GM23338 (cell line): ENCODE results near the gene MYL12B. TPM values are rescaled to one million over a fixed set of nuclear protein-coding genes. Genes with fewer than 3 reads are reported as not detected.

Experiments used
- ATAC-seq: fragments of 200-7000 bp; cut with Tn5 transposase; 3 replicates; pipeline ENCODE4 v1.9.1; 2020
- DNase-seq: peaks from one replicate; pipeline ENCODE4 v3.0.0-alpha.2; 2015; ENCODE audit warnings: low spot score
- H2AFZ ChIP-seq: fragments of 200-600 bp; sonication (generic); 2 replicates; pipeline ENCODE4 v1.8.0; 2016; ENCODE audit warnings: antibody characterized with exemption, mild to moderate bottlenecking, moderate library complexity
- H3F3A ChIP-seq: fragments of 200-600 bp; sonication (generic); replicated peaks from 2 replicates; pipeline ENCODE4 v1.8.0; 2017; ENCODE audit warnings: antibody characterized with exemption, mixed run types, low read depth
- H3K27ac ChIP-seq: fragments of 200-600 bp; sonication (generic); 2 replicates; pipeline ENCODE4 v1.6.1; 2016; ENCODE audit warnings: low read depth
- H3K27me3 ChIP-seq: fragments of 200-600 bp; sonication (generic); 2 replicates; pipeline ENCODE4 v1.8.0; 2016; ENCODE audit warnings: mild to moderate bottlenecking, mixed run types, moderate library complexity; ENCODE audit not compliant: insufficient read depth
- H3K36me3 ChIP-seq: fragments of 200-600 bp; sonication (generic); 2 replicates; pipeline ENCODE4 v1.8.0; 2016; ENCODE audit warnings: mild to moderate bottlenecking; ENCODE audit not compliant: insufficient read depth
- H3K4me1 ChIP-seq: fragments of 200-600 bp; sonication (generic); 2 replicates; pipeline ENCODE4 v1.8.0; 2016; ENCODE audit warnings: mild to moderate bottlenecking, moderate library complexity; ENCODE audit not compliant: insufficient read depth
- H3K4me2 ChIP-seq: fragments of 200-600 bp; sonication (generic); 2 replicates; pipeline ENCODE4 v1.7.1; 2017; ENCODE audit warnings: mixed run types
- H3K4me3 ChIP-seq: fragments of 200-600 bp; sonication (generic); 2 replicates; pipeline ENCODE4 v1.6.1; 2016; ENCODE audit warnings: mixed run types
- H3K79me2 ChIP-seq: fragments of 200-600 bp; sonication (generic); replicated peaks from 2 replicates; pipeline ENCODE4 v1.8.0; 2017; ENCODE audit warnings: mild to moderate bottlenecking; ENCODE audit not compliant: insufficient read depth
- H3K9me2 ChIP-seq: fragments of 200-600 bp; sonication (generic); 2 replicates; pipeline ENCODE4 v1.8.0; 2017; ENCODE audit not compliant: insufficient read depth
- H4K20me1 ChIP-seq: fragments of 200-600 bp; sonication (generic); replicated peaks from 2 replicates; pipeline ENCODE4 v1.8.0; 2017; ENCODE audit warnings: mild to moderate bottlenecking; ENCODE audit not compliant: insufficient read depth
- H3K27ac Mint-ChIP-seq: 2 replicates; pipeline ENCODE4 v1.8.0; 2020; ENCODE audit warnings: inconsistent platforms, mild to moderate bottlenecking, moderate library complexity, mixed read lengths
- H3K27me3 Mint-ChIP-seq: 3 replicates; pipeline ENCODE4 v1.8.0; 2022; ENCODE audit warnings: low read depth, mild to moderate bottlenecking, moderate library complexity, mixed read lengths, inconsistent platforms; ENCODE audit not compliant: insufficient read depth, poor library complexity
- H3K36me3 Mint-ChIP-seq: 3 replicates; pipeline ENCODE4 v1.8.0; 2021; ENCODE audit warnings: low read depth, mild to moderate bottlenecking, inconsistent platforms, moderate library complexity, mixed read lengths
- H3K4me1 Mint-ChIP-seq: 3 replicates; pipeline ENCODE4 v1.8.0; 2020; ENCODE audit warnings: mild to moderate bottlenecking, inconsistent platforms, mixed read lengths
- H3K4me3 Mint-ChIP-seq: 3 replicates; pipeline ENCODE4 v1.8.0; 2021; ENCODE audit warnings: moderate library complexity, mild to moderate bottlenecking, inconsistent platforms, mixed read lengths
- H3K9me3 Mint-ChIP-seq: 3 replicates; pipeline ENCODE4 v1.8.0; 2020; ENCODE audit warnings: moderate library complexity, mild to moderate bottlenecking, inconsistent platforms, mixed read lengths
- CREB1 ChIP-seq: fragments of 250-450 bp; sonication (Bioruptor Pico); IDR thresholded peaks from 2 replicates; pipeline ENCODE4 v1.5.0; 2020; ENCODE audit warnings: low read depth, mild to moderate bottlenecking, moderate library complexity
- CTCF ChIP-seq, 2 experiments: fragments of 200-600 bp in 1 of 2; sonication (generic) in 1 of 2; conservative IDR thresholded peaks; 2 replicates each; pipeline versions ENCODE4 v1.5.1 to v1.6.1; 2016 to 2017; ENCODE audit warnings: antibody characterized with exemption in 2 of 2, low read depth in 2 of 2, mild to moderate bottlenecking in 2 of 2, moderate library complexity in 1 of 2
- ETS1 ChIP-seq: IDR thresholded peaks from 2 replicates; pipeline ENCODE4 v1.6.1; 2016; ENCODE audit warnings: antibody characterized with exemption
- EZH2phosphoT487 ChIP-seq: fragments of 200-600 bp; sonication (generic); IDR thresholded peaks from one replicate; pipeline ENCODE4 v1.8.1; 2018; ENCODE audit warnings: antibody characterized with exemption; ENCODE audit not compliant: unreplicated experiment
- JUNB ChIP-seq: IDR thresholded peaks from one replicate; pipeline ENCODE4 v1.6.1; 2016; ENCODE audit warnings: antibody characterized with exemption; ENCODE audit not compliant: unreplicated experiment
- POLR2AphosphoS5 ChIP-seq: IDR thresholded peaks from 2 replicates; pipeline ENCODE4 v1.6.1; 2016; ENCODE audit warnings: antibody characterized with exemption, low read depth
- STAT1 ChIP-seq: IDR thresholded peaks from one replicate; pipeline ENCODE4 v1.6.1; 2016; ENCODE audit warnings: antibody characterized with exemption; ENCODE audit not compliant: unreplicated experiment
- ZNF114 ChIP-seq: fragments of 250-450 bp; sonication (Bioruptor Pico); IDR thresholded peaks from 2 replicates; pipeline ENCODE4 v1.5.0; 2020; ENCODE audit warnings: mild to moderate bottlenecking, moderate library complexity
- polyA plus RNA-seq: library from polyadenylated mRNA; unstranded; fragments of >200 nt; fragmentation: Nextera tagmentation; extraction: Ambion mirVana; gene quantifications from 2 replicates; pipeline ENCODE4 v1.2.1, GENCODE V29; 2016
- total RNA-seq: library from RNA; depleted of rRNA; stranded (reverse); fragments of >200 nt; shearing (Covaris generic); gene quantifications from 2 replicates; pipeline ENCODE4 v1.2.3, GENCODE V29; 2014

MYL12B gene
- total and polyA plus RNA-seq, 2 experiments from 2014 or later, result 165 to 330 TPM

- DNase-seq, result no peak
- Histone ChIP-seq H4K20me1 (no peaks in the 10 kb centered on the region), H2AFZ (peak overlapping the region; percentile 90; the same call in 1 of the 2 replicates), H3K27me3 (no peaks in the 10 kb centered on the region), H3K4me3 (no peak overlapping the region), H3K4me1 (peaks cover 16% of the 10 kb centered on the region), H3K79me2 (no peaks in the 10 kb centered on the region), H3K27ac (no peak overlapping the region), H3K36me3 (no peaks in the 10 kb centered on the region), H3K9me2 (no peaks in the 10 kb centered on the region), H3F3A (peaks cover 8% of the 10 kb centered on the region; the same call in 1 of the 2 replicates), H3K4me2 (peak overlapping the region; percentile 23; the same call in 1 of the 2 replicates)
- H3K9me3 Mint-ChIP-seq, result no peaks in the 10 kb centered on the region; the same call in 2 of the 3 replicates
- peaks cover 16% of the 10 kb centered on the region for H3K4me1 Mint-ChIP-seq
- no peak overlapping the region for H3K4me3 Mint-ChIP-seq
- H3K27ac Mint-ChIP-seq, result peak overlapping the region; percentile 7; the same call in 1 of the 2 replicates
- TF ChIP-seq CTCF (conservative IDR thresholded peaks at IDR 0.05; ENCODE audit: low read depth in 2 of 2), result no peak
- no peak for TF ChIP-seq POLR2AphosphoS5
- no peak for TF ChIP-seq EZH2phosphoT487
- TF ChIP-seq ZNF114 (CRISPR knock-in tag), result no peak
- no peak for TF ChIP-seq ETS1
- H3K27me3 Mint-ChIP-seq, result peaks cover 2% of the 10 kb centered on the region
- ATAC-seq, result peak; percentile 22; the same call in 1 of the 3 replicates
- H3K36me3 Mint-ChIP-seq, result no peaks in the 10 kb centered on the region
Observed at GRCh38 chr18:3305354-3305762, 43.4 kb downstream of the MYL12B start.

- peak overlapping the region; percentile 7; the same call in 1 of the 2 replicates for H3K27ac Mint-ChIP-seq
- H2AFZ ChIP-seq, result peak overlapping the region; percentile 90; the same call in 1 of the 2 replicates
Observed at GRCh38 chr18:3305933-3306332, 44.0 kb downstream of the MYL12B start.

GRCh38 chr18:3306391-3306790 is 44.5 kb downstream of the MYL12B start:
- Histone ChIP-seq H3K79me2 (no peaks in the 10 kb centered on the region), H3K4me3 (no peak overlapping the region), H3K36me3 (no peaks in the 10 kb centered on the region), H3F3A (peaks cover 8% of the 10 kb centered on the region; the same call in 1 of the 2 replicates), H3K4me1 (peaks cover 16% of the 10 kb centered on the region), H4K20me1 (no peaks in the 10 kb centered on the region), H3K27me3 (no peaks in the 10 kb centered on the region), H3K27ac (no peak overlapping the region), H2AFZ (peak overlapping the region; percentile 90; the same call in 1 of the 2 replicates), H3K4me2 (no peak overlapping the region), H3K9me2 (no peaks in the 10 kb centered on the region)
- Mint-ChIP-seq H3K4me1 (peaks cover 16% of the 10 kb centered on the region), H3K27me3 (no peaks in the 10 kb centered on the region), H3K4me3 (no peak overlapping the region), H3K9me3 (no peaks in the 10 kb centered on the region; the same call in 2 of the 3 replicates), H3K36me3 (no peaks in the 10 kb centered on the region), H3K27ac (no peak overlapping the region)
- no peak for TF ChIP-seq JUNB
- TF ChIP-seq ZNF114 (CRISPR knock-in tag), result no peak
- no peak for TF ChIP-seq STAT1
- no peak for TF ChIP-seq EZH2phosphoT487
- ATAC-seq (no peak), DNase-seq (no peak)

More at GRCh38 chr18:3305933-3306332, 44.0 kb downstream of the MYL12B start:
- Mint-ChIP-seq H3K4me1 (peaks cover 16% of the 10 kb centered on the region), H3K9me3 (no peaks in the 10 kb centered on the region; the same call in 2 of the 3 replicates), H3K36me3 (no peaks in the 10 kb centered on the region), H3K27me3 (no peaks in the 10 kb centered on the region), H3K4me3 (no peak overlapping the region; the same call in 2 of the 3 replicates)
- Histone ChIP-seq H4K20me1 (no peaks in the 10 kb centered on the region), H3K9me2 (no peaks in the 10 kb centered on the region), H3K36me3 (no peaks in the 10 kb centered on the region), H3K4me3 (no peak overlapping the region), H3K4me1 (peaks cover 16% of the 10 kb centered on the region), H3K4me2 (peak overlapping the region; percentile 23; the same call in 1 of the 2 replicates), H3K79me2 (no peaks in the 10 kb centered on the region), H3K27ac (no peak overlapping the region), H3F3A (peaks cover 8% of the 10 kb centered on the region; the same call in 1 of the 2 replicates), H3K27me3 (no peaks in the 10 kb centered on the region)
- ATAC-seq (peak; percentile 82), DNase-seq (no peak)
- TF ChIP-seq CREB1 (CRISPR knock-in tag) (no peak), EZH2phosphoT487 (no peak), STAT1 (no peak)
